Measurements from ENCODE around the gene SSUH2. TPM values are rescaled to one million over a fixed set of nuclear protein-coding genes. Genes with fewer than 3 reads are reported as not detected.
"Not testable (repeated sequence)": the region's sequence is repeated elsewhere in the genome, so short reads cannot be mapped to it uniquely, and the experiment has no call there.

Gene SSUH2
- total and polyA plus RNA-seq, 2 of the 13 experiments (the other 11 are each of a cell fraction or from before 2014, with no cell fraction given) = 38.1 to 136 TPM

- TF ChIP-seq PAXIP1 (CRISPR knock-in tag; conservative IDR thresholded peaks at IDR 0.05) (peak; percentile 68), GATAD2A (CRISPR knock-in tag; IDR thresholded peaks at IDR 0.05) (peak; percentile 57), FOXP4 (CRISPR knock-in tag; IDR thresholded peaks at IDR 0.05) (peak; percentile 16; the same call in 1 of the 2 replicates), ARID2 (CRISPR knock-in tag; IDR thresholded peaks at IDR 0.05; ENCODE audit: borderline replicate concordance) (0 out of 2 replicates have a peak, but pooled peaks have one; percentile 49), GFI1 (CRISPR knock-in tag; IDR thresholded peaks at IDR 0.05; ENCODE audit: borderline replicate concordance) (0 out of 2 replicates have a peak, but pooled peaks have one; percentile 16), HOXA3 (CRISPR knock-in tag; IDR thresholded peaks at IDR 0.05) (peak; percentile 45; the same call in 1 of the 2 replicates), SOX6 (CRISPR knock-in tag; IDR thresholded peaks at IDR 0.05) (peak; percentile 54; the same call in 1 of the 2 replicates), TCF7 (IDR thresholded peaks at IDR 0.05; ENCODE audit: low read depth) (peak; percentile 4; the same call in 1 of the 2 replicates), DRAP1 (CRISPR knock-in tag; IDR thresholded peaks at IDR 0.05) (peak; percentile 55), POLR2AphosphoS5 (IDR thresholded peaks at IDR 0.05; ENCODE audit: low read depth, low read length) (peak; percentile 40; the same call in 1 of the 2 replicates), CREM (IDR thresholded peaks at IDR 0.05) (peak; percentile 27; the same call in 1 of the 2 replicates), SAP130 (CRISPR knock-in tag; IDR thresholded peaks at IDR 0.05; ENCODE audit: low read depth) (0 out of 2 replicates have a peak, but pooled peaks have one; percentile 43), ETV5 (CRISPR knock-in tag; IDR thresholded peaks at IDR 0.05; ENCODE audit: borderline replicate concordance) (peak; percentile 12; the same call in 1 of the 2 replicates), ZFY (CRISPR knock-in tag; IDR thresholded peaks at IDR 0.05) (0 out of 2 replicates have a peak, but pooled peaks have one; percentile 16)
- TF ChIP-seq SOX6 (IDR thresholded peaks at IDR 0.05); CREM (CRISPR knock-in tag; IDR thresholded peaks at IDR 0.05): not testable (repeated sequence)
Observed at GRCh38 chr3:8681881-8682538, 37.4 kb upstream of the SSUH2 start (continued).

Data from HepG2 (cell line).